Spinal cord (tissue), 10 donors: ENCODE measurements around the gene BCL2L1. TPM values are rescaled to one million over a fixed set of nuclear protein-coding genes. Genes with fewer than 3 reads are reported as not detected.
"Not testable (repeated sequence)": the region's sequence is repeated elsewhere in the genome, so short reads cannot be mapped to it uniquely, and the experiment has no call there.

Source experiments
- DNase-seq, 6 donors: peaks; one replicate each; pipeline versions ENCODE4 v3.0.0 to v3.0.0-alpha.2; 2013 to 2015; ENCODE audit warnings: low spot score in 6 of 6, low read depth in 4 of 6
- H3K27ac ChIP-seq: one replicate; pipeline ENCODE4 v1.5.1; 2013; ENCODE audit warnings: low read depth, low read length, control low read depth
- H3K27me3 ChIP-seq: one replicate; pipeline ENCODE4 v1.6.1; 2013; ENCODE audit warnings: low read length; ENCODE audit not compliant: control insufficient read depth, insufficient read depth
- H3K36me3 ChIP-seq: one replicate; pipeline ENCODE4 v1.6.1; 2013; ENCODE audit warnings: low read length; ENCODE audit not compliant: control insufficient read depth, insufficient read depth
- H3K4me1 ChIP-seq: one replicate; pipeline ENCODE4 v1.6.1; 2013; ENCODE audit warnings: low read length; ENCODE audit not compliant: control insufficient read depth, insufficient read depth
- H3K4me3 ChIP-seq: one replicate; pipeline ENCODE4 v1.5.1; 2013; ENCODE audit warnings: low read depth, low read length, control low read depth
- H3K9me3 ChIP-seq: one replicate; pipeline ENCODE4 v1.6.1; 2013; ENCODE audit warnings: low read length; ENCODE audit not compliant: control insufficient read depth, insufficient read depth
- WGBS: methylation state at CpG from one replicate; pipeline ENCODE4 v1.1.5; 2013; ENCODE audit warnings: missing lambda C conversion rate; ENCODE audit not compliant: insufficient coverage; 5-methylcytosine and 5-hydroxymethylcytosine counted together
- polyA plus RNA-seq, 2 donors: library from polyadenylated mRNA; unstranded; fragments of 120-200 nt; gene quantifications; one replicate each; pipeline ENCODE4 v1.2.1, GENCODE V29; 2013; ENCODE audit not compliant: insufficient read length in 2 of 2
- total RNA-seq, 2 donors: library from RNA; depleted of rRNA in 1 of 2; stranded (reverse); fragments of 120-200 nt in 1 of 2; fragments of >200 nt in 1 of 2; gene quantifications; one replicate each; pipeline versions ENCODE4 v1.2.3 to v1.2.4, GENCODE V29; 2013 to 2014
- donor health status: healthy.

The BCL2L1 gene
- total and polyA plus RNA-seq, 4 donors: 56.0 to 82.7 (median 65.4) TPM

DNA sequence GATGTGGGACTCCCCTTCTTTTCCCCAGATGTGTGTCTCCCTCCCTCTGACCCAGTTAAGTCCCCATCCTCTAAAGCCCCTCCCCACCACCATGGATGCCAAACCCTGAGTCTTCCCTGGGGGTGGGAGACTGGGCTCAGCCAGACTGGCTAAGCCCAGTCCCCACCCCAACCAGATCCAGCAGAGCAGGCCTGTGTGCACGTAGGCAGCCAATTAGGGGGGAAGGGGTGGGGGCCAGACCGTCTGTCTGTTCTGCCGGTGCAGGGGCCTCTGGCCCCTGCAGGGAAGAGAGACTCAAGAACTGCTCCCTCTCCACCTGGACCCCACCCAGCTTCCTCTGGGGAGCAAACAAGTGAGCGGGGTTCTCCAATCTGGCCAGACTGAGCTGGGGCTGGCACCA lies 84.4 kb downstream of the BCL2L1 start:
- Histone ChIP-seq H3K27me3 (no peaks in the 10 kb centered on the region), H3K27ac (no peak overlapping the region), H3K4me3 (no peak overlapping the region), H3K9me3 (no peaks in the 10 kb centered on the region), H3K4me1 (peaks cover 3% of the 10 kb centered on the region), H3K36me3 (no peaks in the 10 kb centered on the region)
- WGBS: 100% methylated on average over 1 of the region's 4 CpGs
- DNase-seq: peak in 1 of 6 donors; percentile 29

DNA sequence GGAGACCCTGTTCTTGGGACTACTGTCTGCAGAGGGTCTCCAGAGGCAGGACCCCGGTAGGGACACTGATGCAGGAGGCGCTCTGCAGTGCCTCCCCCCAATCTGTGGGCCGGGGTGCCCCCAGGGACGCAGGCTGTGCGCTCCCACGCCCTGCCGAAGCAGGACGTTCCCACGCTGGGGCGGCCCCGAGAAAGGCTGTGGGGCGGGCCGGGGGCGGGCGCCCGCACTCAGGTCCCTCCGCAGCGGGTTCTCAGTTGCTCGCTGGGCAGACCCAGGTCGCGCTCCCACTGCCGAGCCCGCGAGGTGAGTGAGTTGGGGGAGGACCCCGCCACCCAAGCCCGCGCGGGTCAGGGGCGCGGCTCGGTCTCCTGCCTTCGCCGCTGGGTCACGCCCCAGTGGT lies 85.0 kb downstream of the BCL2L1 start, which contains the start of gene COX4I2:
Gene COX4I2, plus strand, starts transcription at position 253 of the 400 bp plus-strand sequence. CDS start 1,106 bp downstream, outside the sequence.
- WGBS: 34% methylated on average over 23 of the region's 34 CpGs
- no peak for DNase-seq
- H3K27me3 ChIP-seq: no peaks in the 10 kb centered on the region
- H3K4me3 ChIP-seq: no peak within 1 kb of the TSS
- H3K27ac ChIP-seq: no peak within 1 kb of the TSS
- peaks cover 3% of the 10 kb centered on the region for H3K4me1 ChIP-seq
- no peaks in the 10 kb centered on the region for H3K9me3 ChIP-seq
- no peaks in the 10 kb centered on the region for H3K36me3 ChIP-seq

DNA sequence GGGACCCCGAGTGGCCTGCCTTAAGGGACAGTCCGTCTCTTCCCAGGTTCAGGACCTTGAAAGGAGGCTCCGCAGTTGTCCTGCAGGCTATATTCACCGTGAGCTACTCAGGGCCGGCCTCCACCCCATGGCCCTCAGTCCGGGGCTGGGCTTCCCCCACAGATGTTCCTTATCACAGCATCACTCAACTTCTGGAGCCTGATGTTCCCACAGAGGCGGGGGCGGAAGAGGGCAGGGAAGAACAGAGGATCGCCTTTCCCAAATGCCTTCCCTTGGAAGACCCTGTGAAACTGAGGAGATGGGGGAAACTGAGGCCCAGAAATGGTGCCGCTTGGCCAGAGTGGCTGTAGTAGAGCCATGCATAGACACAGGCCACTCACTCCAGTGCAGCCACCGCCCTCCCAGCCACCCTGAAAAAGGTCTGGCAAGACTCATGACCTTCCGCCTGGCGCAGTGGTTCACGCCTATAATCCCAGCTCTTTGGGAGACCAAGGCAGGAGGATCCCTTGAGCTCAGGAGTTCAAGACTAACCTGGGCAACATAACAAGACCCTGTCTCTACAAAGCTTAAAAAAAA lies 89.2 kb downstream of the BCL2L1 start:
- DNase-seq: no peak
- no peaks in the 10 kb centered on the region for H3K9me3 ChIP-seq
- peaks cover 3% of the 10 kb centered on the region for H3K4me1 ChIP-seq
- no peak overlapping the region for H3K4me3 ChIP-seq
- WGBS: 95% methylated on average over 10 of the region's 14 CpGs
- H3K27me3 ChIP-seq: no peaks in the 10 kb centered on the region
- no peaks in the 10 kb centered on the region for H3K36me3 ChIP-seq
- H3K27ac ChIP-seq: no peak overlapping the region

DNA sequence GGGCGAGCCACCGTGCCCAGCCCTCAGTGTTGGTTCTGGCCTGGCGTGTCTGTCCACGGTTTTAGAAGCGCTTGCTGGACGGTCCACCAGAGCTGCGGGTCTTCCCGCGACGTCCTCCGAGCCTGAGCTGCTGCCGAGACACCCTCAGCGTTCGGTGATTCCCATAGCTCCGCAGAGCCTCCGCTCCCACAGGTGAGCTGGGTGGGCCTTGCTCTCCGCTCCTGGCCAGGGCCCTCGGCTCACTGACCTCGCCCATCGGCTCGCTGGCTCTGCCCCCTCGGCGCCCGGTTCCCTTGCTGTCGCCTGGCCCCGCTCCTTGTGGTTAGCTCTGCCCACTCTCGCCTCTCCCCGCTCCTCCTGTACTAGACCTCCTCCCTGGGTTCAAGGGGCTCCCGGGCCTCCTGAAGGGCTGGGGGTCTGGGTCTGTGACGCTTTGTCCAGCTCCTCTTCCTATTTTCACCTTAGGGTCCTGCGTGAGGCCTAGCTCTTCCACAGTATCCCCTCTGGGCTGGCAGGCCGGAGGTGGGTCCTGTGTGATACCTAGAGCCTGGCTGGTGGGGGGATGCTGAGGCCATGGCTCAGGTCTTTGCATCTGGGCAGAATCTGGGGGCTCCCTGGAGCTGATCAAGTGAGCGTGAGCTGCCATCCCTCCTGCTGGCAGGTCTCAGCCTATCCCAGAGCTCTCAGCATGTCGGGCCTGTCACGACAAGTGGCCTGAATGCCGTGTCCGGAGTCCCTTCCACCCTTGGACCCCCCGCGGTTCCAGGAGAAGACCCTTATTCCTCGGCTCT lies 89.9 kb downstream of the BCL2L1 start:
- no peak overlapping the region for H3K27ac ChIP-seq
- WGBS: 90% methylated on average over 34 of the region's 40 CpGs
- no peaks in the 10 kb centered on the region for H3K27me3 ChIP-seq
- no peak overlapping the region for H3K4me3 ChIP-seq
- DNase-seq: no peak
- H3K9me3 ChIP-seq: no peaks in the 10 kb centered on the region
- H3K36me3 ChIP-seq: no peaks in the 10 kb centered on the region
- peaks cover 3% of the 10 kb centered on the region for H3K4me1 ChIP-seq

DNA sequence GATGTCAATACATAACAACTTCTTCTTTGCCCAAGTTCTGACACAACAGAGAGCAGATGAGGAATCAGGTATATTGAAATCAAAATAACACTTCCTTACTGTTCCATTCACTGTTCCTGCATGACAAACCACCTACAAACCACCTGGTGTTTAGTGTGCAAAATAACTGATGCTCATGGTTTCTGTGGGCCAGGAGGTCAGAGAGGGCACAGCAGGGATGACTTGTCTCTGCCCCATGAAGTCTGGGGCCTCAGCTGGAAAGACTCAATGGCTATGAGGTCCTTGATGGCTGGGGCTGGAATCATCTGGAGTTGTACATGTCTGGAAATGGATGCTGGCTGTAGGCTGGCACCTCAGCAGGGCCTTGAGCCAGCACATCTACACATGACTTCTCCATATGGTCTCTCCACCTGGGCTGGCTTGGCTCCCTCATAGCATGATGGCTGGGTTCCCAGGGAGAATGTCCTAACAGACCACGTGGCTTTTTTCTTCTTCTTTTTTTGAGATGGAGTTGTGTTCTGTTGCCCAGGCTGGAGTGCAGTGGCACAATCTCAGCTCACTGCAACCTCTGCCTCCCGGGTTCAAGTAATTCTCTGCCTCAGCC lies 92.4 kb downstream of the BCL2L1 start:
- no CpG with 5 or more reads among the region's 2 CpGs for WGBS
- H3K27ac ChIP-seq: no peak overlapping the region
- no peaks in the 10 kb centered on the region for H3K9me3 ChIP-seq
- no peaks in the 10 kb centered on the region for H3K4me1 ChIP-seq
- DNase-seq: peak in 2 of 6 donors; percentile 43 to 79
- no peaks in the 10 kb centered on the region for H3K36me3 ChIP-seq
- H3K27me3 ChIP-seq: no peaks in the 10 kb centered on the region
- H3K4me3 ChIP-seq: no peak overlapping the region

DNA sequence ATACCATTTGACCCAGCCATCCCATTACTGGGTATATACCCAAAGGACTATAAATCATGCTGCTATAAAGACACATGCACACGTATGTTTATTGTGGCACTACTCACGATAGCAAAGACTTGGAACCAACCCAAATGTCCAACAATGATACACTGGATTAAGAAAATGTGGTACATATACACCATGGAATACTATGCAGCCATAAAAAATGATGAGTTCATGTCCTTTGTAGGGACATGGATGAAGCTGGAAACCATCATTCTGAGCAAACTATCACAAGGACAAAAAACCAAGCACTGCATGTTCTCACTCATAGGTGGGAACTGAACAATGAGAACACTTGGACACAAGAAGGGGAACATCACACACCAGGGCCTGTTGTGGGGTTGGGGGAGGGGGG lies 94.6 kb downstream of the BCL2L1 start:
- not testable (repeated sequence) for H3K27ac ChIP-seq, H3K4me3 ChIP-seq, H3K9me3 ChIP-seq, H3K27me3 ChIP-seq, DNase-seq, H3K36me3 ChIP-seq, H3K4me1 ChIP-seq
- no CpG with 5 or more reads among the region's 2 CpGs for WGBS

DNA sequence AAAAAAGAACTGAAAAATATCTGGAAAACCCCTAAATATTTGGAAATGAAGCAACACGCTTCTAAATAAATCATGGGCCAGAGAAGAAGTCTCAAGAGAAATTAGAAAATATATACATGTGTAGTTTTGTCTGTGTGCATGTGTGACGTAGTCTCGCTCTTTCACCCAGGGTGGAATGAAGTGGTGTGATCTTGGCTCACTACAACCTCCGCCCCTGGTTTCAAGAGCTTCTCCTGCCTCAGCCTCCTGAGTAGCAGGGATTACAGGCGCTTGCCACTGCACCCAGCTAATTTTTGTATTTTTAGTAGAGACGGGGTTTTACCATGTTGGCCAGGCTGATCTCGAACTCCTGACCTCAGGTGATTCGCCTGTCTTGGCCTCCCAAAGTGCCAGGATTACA lies 96.1 kb downstream of the BCL2L1 start:
- WGBS: 100% methylated on average over 5 of the region's 8 CpGs
- H3K9me3 ChIP-seq, H3K4me3 ChIP-seq, H3K36me3 ChIP-seq, H3K27ac ChIP-seq, H3K4me1 ChIP-seq, DNase-seq, H3K27me3 ChIP-seq: not testable (repeated sequence)

DNA sequence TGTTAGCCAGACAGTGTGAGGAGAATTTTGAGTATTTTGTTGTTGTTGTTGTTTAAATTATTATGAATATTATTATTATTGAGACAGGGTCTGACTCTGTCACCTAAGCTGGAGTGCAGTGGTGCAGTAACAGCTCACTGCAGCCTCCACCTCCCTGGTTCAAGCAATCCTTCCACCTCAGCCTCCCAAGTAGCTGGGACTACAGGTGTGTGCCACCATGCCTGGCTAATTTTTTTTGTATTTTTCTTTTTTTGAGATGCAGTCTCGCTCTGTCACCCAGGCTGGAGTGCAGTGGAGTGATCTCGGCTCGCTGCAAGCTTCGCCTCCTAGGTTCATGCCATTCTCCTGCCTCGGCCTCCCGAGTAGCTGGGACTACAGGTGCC lies 99.6 kb downstream of the BCL2L1 start:
- WGBS: 100% methylated on average over 4 of the region's 6 CpGs
- not testable (repeated sequence) for H3K4me1 ChIP-seq, H3K36me3 ChIP-seq, H3K27ac ChIP-seq, H3K4me3 ChIP-seq, DNase-seq, H3K9me3 ChIP-seq, H3K27me3 ChIP-seq

DNA sequence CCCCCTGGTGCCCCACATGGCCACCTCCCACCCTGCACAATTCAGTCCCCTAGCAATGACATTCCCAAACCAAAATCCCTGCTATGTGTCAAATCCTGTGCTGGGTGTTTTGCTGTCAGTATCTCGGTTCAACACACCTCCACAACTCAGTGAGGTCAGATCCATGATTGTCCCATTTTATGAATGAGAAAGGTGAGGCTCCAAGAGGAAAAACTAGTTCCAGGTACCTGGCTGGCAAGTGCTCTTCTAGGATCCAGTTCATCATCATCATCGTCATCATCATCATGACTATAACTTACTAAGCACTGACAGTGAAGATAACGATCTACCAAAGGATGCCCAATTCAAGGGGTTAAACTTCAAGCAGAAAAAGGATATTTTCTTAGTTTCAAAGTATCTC lies 102.4 kb downstream of the BCL2L1 start:
- WGBS: no CpG with 5 or more reads among the region's 3 CpGs
- no peaks in the 10 kb centered on the region for H3K36me3 ChIP-seq
- H3K27me3 ChIP-seq: no peaks in the 10 kb centered on the region
- no peaks in the 10 kb centered on the region for H3K9me3 ChIP-seq
- no peak overlapping the region for H3K4me3 ChIP-seq
- no peak overlapping the region for H3K27ac ChIP-seq
- no peaks in the 10 kb centered on the region for H3K4me1 ChIP-seq
- no peak for DNase-seq
